GM21737 (cell line): ENCODE data around the gene PPP1R26.
"Not testable (repeated sequence)": the region's sequence is repeated elsewhere in the genome, so short reads cannot be mapped to it uniquely, and the experiment has no call there.

Experiments
- ATAC-seq: cut with Tn5 transposase; IDR thresholded peaks from one replicate; pipeline ENCODE4 v1.9.1; 2021; ENCODE audit warnings: mild to moderate bottlenecking, moderate library complexity; ENCODE audit not compliant: unreplicated experiment

Gene PPP1R26, protein sequence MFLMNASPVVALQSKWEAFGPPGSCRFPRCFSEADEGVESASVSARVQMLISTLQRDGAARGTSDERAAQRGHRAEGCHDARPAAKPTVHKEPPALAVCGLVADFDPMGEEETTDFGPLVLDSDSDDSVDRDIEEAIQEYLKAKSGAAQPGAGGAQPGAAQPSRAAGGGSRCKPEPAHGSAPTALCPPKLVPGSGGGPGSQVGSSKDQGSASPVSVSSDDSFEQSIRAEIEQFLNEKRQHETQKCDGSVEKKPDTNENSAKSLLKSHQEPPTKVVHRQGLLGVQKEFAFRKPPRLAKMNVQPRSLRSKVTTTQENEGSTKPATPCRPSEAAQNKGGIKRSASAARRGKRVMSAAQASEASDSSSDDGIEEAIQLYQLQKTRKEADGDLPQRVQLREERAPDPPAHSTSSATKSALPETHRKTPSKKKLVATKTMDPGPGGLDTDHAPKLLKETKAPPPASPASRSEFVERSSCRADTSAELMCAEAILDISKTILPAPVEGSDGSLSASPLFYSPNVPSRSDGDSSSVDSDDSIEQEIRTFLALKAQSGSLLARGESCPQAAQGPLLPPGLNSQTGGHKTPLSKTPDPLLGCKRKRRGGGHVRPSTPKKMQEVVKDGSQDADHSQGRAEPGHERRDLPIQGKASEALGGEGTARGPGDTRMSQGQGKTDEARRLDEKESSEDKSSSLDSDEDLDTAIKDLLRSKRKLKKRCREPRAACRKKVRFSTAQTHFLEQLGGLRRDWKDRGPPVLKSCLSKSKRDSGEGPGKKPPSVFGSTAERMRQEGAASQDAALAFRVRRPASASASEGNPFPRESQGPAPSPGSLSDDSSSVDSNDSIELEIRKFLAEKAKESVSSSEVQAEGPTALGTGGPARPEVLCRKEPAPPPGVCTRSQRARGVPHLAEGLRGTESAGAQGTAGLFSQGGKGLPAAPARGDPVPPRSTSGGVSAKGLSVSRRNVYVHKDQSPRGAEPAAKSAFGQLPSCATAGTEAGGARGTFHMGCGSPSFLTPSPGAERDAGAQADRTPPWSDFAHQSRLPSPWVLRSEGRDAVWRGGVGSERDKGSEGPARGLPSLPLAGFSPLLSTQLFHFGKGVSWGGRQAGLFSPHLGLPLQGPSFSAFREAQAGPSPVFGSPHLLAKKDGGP (N-terminal part only)

DNA sequence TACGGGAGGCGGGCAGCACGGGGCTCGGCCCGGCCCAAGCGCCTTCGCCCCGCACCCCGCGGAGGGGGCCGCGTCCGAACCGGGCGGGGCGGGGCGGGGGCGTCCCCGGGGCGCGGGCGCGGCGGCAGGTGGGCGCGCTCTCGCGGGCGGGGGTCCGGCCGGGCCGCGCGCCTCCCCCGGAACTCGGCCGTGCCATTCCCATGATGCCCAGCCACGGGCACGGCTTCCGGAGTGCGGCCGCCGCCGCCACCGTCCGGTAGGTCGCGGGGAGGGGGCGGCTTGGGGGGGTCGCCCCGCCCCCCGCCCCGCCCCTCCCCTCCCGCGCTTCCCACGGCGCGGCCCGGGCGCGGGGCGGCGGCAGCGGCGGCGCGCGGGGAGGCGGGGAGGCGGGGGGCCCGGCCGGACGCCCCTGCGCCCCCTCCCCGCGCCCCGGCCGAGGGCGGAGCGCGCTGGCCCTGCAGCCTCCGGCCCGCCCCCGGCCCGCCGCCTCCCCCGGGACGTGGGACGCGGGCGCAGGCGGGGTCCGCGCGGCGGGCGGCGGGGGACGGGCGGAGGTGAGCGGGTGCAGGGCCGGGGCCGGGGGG, at the start of gene PPP1R26:
TSS of gene PPP1R26 (plus strand) at position 314 of the 584 bp plus-strand sequence. CDS start 4,729 bp downstream, outside the sequence.
- ATAC-seq: no peak

DNA sequence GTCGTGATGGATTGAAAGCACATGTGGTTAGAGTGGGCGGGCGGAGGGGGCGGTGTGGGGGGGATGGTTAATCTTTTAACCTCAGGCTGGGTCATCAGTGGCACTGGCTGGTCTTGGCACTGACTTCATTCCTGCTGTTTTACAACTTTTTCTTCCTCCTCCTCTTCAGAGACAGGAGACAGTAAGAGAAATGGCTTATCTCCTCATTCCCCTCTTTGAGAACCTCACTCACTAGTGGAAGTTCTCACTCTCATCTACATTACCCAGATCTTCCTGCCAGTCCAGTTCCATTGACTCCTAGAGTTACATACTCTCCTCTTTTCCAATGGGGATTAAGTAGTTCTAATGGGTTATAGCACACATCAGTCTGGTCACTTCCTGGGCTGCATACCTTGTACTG, 42.3 kb upstream of the PPP1R26 start:
- ATAC-seq: no peak

DNA sequence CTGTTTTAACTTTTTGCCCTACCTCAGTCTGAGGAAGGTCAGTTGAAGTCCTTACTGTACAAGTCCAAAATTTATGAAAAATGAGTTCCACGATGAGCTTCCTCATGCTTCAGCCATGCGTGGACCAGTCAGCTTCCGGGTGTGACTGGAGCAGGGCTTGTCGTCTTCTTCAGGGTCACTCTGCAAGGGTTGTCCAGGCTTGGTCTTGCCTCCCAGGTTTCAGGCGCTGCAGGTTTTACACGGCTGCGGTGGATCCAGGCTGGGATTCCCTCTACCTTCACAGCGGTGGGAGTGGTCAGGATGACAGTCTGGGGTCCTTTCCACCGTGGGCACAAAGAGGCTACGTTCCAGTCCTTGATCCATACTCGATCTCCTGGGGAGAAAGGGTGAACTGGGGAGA, 41.9 kb upstream of the PPP1R26 start:
- not testable (repeated sequence) for ATAC-seq

DNA sequence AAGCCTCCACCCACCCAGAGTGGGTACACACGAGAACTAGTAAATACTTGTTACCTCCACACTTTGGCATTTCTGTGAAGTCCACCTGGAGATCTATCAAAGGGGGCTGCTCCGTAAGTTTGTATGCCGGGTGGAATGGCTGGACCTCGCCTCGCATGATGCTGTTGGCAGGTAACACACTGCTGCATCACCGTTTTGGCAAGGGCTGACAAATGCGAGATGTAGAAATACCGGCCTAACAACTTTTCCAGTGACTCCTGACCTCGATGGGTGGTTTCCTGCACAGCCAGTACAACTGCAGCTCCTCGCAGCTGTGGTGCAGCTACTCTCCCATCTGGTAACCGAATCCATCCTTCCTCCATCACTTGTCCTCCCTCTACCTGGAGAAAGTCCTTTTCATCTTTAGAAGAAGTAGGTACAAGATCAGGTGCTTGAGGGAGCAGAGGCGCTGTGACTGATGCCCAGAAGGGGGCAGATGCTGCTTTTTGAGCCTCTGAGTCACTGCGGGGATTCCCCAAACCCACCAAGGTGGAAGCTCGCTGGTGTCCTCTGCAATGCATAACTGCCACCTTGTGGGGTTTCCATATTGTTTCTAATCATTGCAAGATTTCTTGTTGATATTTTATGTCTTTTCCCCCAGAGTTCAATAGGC, 40.9 kb upstream of the PPP1R26 start:
- ATAC-seq: not testable (repeated sequence)

DNA sequence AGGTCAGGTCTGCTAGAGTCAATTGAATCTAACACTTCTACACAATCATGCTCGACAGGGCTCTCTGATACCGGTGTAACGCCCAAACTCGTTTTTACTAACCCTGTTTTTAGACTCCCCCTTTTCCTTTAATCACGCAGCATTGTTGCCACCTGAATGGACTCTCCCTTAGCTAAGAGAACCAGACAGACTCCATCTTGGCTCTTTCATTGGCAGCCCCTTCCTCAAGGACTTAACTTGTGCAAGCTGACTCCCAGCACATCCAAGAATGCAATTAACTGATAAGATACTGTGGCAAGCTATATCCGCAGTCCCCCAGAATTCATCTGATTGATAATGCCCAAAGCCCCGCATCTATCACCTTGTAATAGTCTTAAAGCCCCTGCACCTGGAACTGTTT, 40.1 kb upstream of the PPP1R26 start:
- not testable (repeated sequence) for ATAC-seq

DNA sequence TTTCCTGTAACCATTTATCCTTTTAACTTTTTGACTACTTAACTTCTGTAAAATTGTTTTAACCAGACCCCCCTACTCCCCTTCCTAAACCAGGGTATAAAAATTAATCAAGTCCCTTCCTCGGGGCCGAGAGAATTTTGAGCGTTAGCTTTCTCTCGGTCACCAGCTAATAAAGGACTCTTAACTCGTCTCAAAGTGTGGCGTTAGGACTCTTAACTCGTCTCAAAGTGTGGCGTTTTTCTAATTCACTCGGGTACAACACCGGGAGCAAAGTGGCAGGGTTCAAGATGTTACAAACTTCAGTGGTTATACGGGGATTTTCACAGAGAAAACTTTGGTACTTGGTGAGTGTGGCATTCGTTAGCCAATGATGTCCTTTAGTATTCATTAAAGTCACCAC, 39.7 kb upstream of the PPP1R26 start:
- no peak for ATAC-seq

DNA sequence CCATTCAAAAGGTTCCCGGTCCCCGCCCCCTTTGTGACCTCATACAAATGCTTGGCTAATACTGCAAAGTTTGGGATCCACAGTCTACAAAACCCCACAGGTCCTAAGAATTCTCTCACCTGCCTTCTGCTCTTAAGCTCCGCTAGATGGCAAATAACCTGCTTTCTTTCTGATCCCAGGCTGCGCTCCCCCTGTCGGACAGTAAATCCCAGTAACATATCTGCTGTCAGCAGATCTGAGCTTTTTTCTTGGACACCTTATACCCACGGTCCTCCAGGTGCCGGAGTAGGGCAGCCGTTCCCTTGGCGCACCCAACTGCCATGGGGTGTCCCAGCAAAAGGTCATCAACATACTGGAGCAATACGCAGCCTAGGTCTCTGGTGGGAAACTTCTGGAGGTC, 39.0 kb upstream of the PPP1R26 start:
- no peak for ATAC-seq

DNA sequence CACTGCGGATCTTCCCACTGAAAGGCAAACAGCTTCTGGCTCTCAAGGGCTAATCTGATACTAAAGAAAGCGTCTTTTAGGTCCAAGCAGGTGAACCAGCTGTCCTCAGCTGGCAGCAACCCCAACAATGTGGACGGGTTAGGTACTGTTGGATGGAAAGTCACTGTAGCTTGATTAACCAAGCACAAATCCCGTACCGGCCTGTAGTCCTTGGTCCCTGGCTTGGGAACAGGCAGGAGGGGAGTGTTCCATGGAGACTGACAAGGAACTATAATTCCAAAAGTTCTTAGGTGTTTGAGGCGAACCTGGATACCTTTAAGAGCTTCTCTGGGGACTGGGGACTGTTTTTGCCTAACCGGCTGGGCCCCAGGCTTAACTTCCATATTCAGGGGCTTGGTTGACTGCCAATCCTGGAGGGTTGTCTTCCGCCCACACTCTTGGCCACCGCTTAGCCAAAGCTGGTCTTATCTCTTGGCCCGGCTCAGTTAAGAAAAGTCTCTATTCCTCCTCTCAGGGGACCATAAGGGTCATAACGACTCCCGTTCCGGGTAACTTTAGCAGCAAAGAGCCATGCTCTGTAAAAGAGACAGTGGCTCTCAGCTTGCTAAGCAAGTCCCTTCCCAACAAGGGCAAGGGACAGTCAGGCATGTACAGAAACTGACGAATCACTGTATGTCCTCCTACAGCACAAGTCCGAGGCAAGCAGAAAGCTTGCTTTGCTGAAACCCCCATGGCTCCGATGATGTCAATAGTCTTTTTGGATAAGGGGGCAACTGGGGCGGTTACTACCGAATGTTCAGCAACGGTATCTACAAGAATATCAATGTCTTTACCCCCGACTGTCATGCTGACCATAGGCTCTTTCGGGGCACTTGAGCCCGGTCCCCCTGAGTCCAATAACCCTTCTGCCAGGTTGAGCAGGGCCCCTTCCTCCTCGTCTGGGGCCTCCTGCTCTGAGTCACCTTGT, 38.2 kb upstream of the PPP1R26 start:
- ATAC-seq: not testable (repeated sequence)

DNA sequence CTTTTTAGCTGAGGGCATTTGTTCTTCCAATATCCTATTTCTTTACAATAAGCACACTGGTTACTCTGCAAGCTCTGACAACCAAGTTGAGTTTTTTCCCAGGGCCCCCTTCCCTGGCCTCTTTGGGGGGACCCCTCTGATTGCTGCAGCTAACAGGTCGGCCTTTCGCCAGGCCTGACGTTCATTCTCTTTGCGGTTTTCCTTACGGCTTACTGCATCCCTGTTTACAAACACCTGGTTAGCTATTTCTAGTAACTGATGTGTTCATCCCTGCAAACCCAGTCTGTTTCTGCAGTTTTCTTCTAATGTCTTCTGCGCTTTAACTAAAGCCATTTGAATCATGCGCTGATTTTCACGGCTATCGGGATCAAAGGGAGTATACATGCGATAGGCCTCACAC, 37.5 kb upstream of the PPP1R26 start:
- no peak for ATAC-seq

DNA sequence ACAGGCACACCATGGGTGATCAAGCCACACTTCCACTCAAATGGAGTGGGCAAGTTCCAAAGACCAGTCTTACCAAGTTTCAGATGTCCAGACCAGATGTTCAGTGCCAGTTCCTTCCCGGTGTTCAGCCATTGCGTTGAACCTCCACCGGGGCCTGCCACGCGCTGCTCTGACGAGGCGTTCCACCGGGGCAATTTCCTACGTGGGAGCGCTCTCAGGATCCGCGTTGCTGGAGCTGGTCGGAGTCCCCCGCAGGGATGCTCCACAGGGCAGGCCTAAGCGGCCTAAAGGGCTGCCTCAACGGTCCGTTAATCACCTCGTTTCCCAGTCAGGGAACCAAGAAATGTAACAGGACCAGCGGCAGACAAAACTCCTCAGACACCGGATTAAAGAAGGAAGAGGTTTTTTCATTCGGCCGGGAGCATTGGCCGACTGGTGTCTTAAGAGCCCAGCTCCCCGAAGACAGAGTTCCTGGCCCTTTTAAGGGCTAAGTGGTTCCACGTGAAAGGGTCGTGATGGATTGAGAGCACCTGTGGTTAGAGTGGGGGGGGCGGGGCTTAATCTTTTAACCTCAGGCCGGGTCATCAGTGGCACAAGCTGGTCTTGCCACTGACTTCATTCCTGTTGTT, 35.7 kb upstream of the PPP1R26 start:
- ATAC-seq: no peak

DNA sequence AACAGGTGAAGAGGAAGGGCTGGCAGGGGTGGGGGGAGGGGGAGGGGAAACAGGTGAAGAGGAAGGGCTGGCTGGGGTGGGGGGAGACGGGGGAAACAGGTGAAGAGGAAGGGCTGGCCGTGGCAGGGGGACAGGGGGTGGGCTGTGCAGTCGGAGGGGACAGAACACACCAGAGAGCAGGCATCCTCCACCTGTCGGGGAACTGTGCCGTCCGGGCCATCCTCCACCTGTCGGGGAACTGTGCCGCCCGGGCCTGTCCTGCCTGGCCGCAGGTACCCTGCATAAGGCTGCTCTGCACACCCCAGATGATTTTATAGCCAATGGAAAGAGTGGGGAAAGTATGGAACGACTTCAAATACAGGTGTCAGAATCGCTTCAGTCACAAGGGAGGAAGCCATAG, 32.5 kb upstream of the PPP1R26 start:
- ATAC-seq: no peak

DNA sequence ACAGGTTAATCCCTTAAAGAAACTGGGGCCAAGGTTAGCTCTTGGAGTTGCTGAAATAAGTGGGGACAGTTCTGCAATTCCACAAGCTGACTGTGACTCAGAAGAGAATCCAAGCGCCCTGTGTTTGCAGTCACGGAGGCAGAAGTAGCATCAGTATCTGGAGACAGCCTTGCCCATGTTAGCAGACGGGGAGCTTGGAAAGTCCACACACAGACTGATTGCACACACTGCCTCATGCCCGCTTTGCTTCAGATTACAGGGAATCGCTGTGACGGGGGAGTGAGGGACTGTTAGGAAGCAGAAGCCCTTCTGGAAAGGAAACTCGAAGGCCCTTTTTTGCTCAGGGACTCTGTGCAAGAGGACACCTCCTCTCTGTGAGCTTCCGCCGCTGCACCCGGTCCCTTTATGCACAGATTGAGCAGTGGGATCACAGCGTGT, 30.9 kb upstream of the PPP1R26 start:
- no peak for ATAC-seq

DNA sequence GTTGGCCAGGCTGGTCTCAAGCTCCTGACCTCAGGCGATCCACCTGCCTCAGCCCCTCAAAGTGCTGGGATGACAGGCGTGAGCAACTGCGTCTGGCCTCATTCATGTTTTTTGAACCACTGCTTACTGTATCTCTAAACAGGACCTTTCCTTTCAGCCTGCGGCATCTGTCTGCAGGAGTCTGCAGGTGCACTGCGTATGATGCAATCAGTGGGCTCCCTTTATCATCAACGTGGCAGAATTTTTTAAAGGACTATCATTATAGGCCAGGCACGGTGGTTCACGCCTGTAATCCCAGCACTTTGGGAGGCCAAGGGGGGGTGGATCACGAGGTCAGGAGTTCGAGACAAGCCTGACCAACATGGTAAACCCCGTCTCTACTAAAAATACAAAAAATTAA, 30.1 kb upstream of the PPP1R26 start:
- not testable (repeated sequence) for ATAC-seq

DNA sequence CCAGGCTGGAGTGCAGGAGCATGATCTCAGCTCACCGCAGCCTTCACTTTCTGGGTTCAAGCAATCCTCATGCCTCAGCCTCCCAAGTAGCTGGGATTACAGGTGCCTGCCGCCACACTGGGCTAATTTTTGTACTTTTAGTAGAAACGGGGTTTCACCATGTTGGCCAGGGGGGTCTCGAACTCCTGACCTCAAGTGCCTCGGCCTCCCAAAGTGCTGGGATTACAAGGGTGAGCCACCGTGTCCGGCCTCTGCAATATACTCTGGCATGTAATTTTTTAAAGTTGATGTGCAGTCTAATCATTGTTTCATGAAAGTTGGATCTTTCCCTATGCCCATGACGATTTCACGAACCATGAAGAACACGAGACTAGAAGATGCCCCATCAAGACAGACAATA, 28.6 kb upstream of the PPP1R26 start:
- ATAC-seq: no peak

DNA sequence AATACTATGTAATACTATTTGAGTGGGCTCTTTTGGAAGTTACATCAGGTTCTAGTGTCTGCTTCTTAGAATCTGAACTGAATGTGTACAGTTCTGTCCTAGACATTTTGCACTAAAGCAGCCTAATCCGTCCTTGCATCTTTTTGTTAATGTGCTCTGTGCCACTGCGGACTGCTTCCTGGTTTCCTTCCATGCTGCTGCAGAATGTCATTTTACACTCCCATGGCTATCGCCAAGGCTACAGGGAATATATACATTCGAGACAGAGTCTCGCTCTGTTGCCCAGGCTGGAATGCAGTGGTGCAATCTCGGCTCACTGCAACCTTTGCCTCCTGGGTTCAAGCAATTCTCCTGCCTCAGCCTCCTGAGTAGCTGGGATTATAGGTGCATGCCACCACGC, 27.7 kb upstream of the PPP1R26 start:
- not testable (repeated sequence) for ATAC-seq

DNA sequence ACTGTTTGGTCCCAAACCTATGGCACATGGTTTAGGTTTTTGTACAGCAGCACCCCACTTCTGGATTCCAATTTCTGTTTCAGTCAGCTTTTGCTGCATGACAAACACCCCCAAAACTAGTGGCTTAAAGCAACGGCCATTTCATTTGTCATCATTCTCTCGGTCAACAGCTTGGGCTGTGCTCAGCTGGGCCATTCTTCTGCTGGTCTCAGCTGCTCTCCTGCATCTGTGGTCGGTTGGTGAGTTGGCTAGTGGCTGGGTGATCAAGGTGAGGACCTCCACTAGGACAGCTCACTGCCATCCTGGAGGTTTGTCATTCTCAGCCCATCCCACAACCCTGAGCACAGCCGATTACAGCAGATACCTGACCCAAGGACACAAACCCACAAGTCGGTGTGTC, 24.8 kb upstream of the PPP1R26 start:
- no peak for ATAC-seq

DNA sequence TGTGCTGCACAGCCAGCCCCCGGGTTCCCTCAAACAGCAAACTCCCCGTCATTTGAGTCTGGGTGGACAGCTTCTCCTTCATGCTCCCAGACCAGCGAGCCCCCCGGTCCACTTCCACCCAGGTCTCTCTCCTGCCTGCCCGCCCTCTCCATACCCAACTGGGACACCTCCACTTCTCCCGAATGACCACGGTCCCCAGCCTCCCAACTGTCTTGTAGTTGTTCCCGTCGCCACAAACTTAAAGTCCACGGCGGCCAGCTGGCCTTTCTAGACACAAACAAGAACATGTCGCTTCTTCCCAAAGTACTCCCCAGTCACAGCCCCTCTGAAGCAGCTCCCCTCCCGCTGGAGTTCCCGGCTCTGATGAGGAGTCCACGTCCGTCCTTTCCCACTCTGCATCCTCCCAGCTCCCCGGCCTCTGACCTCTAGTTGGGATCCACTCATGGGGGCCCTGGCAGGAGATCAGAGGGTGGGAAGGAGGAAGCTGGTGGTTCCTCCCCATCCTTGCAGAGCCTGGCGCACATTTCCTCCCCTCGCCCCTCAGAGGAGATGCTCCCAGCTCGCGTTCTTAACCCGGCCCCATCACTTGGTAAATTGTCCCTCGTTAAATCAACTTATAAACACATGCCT, 24.1 kb upstream of the PPP1R26 start:
- ATAC-seq: no peak

DNA sequence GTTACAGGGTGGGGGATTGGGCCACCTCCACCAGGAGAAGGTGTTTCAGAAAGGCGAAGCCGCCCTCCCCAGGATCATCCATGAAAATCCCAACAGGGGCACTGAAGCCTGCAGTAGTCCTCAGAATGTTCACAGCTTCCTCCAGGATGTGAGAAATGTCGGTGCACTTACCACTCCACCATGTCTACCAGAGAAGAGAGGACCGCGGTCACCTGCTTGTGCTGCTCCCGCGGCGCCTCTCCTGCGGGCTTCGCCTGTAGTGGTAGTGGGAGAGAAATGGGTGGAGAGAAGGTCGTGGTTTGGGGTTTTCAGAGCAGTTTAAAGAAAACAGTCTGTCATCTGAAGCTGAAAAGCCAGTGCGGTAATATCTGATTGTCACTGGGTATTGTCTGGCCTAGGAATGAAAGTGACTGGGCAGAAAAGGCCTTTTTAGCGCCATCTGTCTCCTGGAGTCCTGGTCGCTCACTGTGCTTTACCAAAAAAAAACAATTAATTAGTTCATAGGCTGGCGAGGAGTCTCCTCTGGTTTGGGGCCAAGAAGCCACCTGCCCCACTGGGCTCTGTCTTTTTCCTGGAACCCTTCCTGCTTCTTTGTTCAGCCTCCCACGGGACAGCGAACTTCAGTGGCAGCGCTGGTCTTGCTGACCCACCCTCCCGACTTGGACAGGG, 23.0 kb upstream of the PPP1R26 start:
- ATAC-seq: no peak
